ENCODE results near the gene RASL10B.

- TF ChIP-seq CTCF (IDR thresholded peaks at IDR 0.05 in 4 of 5, conservative IDR thresholded peaks at IDR 0.05 in 1 of 5) = no peak
- TF ChIP-seq POLR2A (IDR thresholded peaks at IDR 0.05) = no peak
Observed at GRCh38 chr17:35752945-35753764, 21.7 kb downstream of the RASL10B start, which contains the start of gene GAS2L2.

Data from gastrocnemius medialis (tissue), 4 donors.